Measurements from ENCODE around the gene ITGA2B. TPM values are rescaled to one million over a fixed set of nuclear protein-coding genes. Genes with fewer than 3 reads are reported as not detected.
"Not testable (repeated sequence)": the region's sequence is repeated elsewhere in the genome, so short reads cannot be mapped to it uniquely, and the experiment has no call there.

The ITGA2B gene
- total and polyA plus RNA-seq, 5 experiments from 2014 or later = 0.86 to 1.6 TPM; not detected in 3

- DNase-seq = no peak
- H3K27me3 Mint-ChIP-seq = no peaks in the 10 kb centered on the region
- peaks cover 5 to 17% (median 10%) of the 10 kb centered on the region in 4 donors for H3K4me1 Mint-ChIP-seq
- H3K27ac Mint-ChIP-seq = peak overlapping the region in 4 of 10 donors; percentile 33 to 65 (median 54)
- no peak for ATAC-seq
- peaks cover 0 to 3% (median 0%) of the 10 kb centered on the region in 3 donors for H3K36me3 Mint-ChIP-seq
- H3K9me3 Mint-ChIP-seq = no peaks in the 10 kb centered on the region
- POLR2A ChIA-PET = interaction anchor here (0.8 to 5.5 kb wide), 10 partner anchors 8 to 166 kb away, joined by 3 to 35 read pairs (median 6); partner anchors contain the start of genes FAM171A2, GPATCH8, GRN and TMUB2
- peak overlapping the region; percentile 61 to 84 (median 70) for H3K4me3 Mint-ChIP-seq
Observed at GRCh38 chr17:44352828-44353671, 36.4 kb downstream of the ITGA2B start.

- no peaks in the 10 kb centered on the region for H3K9me3 Mint-ChIP-seq
- H3K36me3 Mint-ChIP-seq = peaks cover 0 to 3% (median 0%) of the 10 kb centered on the region in 3 donors
- ATAC-seq = no peak
- H3K27ac Mint-ChIP-seq = no peak overlapping the region
- POLR2A ChIA-PET = interaction anchor here (1.0 to 5.5 kb wide), 5 partner anchors 11 to 142 kb away, joined by 3 to 35 read pairs (median 5); partner anchors contain the start of genes FAM171A2 and UBTF
- H3K4me1 Mint-ChIP-seq = peaks cover 5 to 18% (median 12%) of the 10 kb centered on the region in 4 donors
- no peak for DNase-seq
- no peaks in the 10 kb centered on the region for H3K27me3 Mint-ChIP-seq
- H3K4me3 Mint-ChIP-seq = peak overlapping the region in 8 of 10 donors; percentile 33 to 84 (median 65)
Observed at GRCh38 chr17:44351961-44352827, 37.3 kb downstream of the ITGA2B start.

- Mint-ChIP-seq H3K27me3 (no peaks in the 10 kb centered on the region), H3K27ac (no peak overlapping the region), H3K4me3 (no peak overlapping the region), H3K4me1 (peaks cover 5 to 25% (median 12%) of the 10 kb centered on the region in 4 donors), H3K9me3 (no peaks in the 10 kb centered on the region), H3K36me3 (peaks cover 0 to 3% (median 0%) of the 10 kb centered on the region in 3 donors)
- ATAC-seq (no peak), DNase-seq (peak in 1 of 10 donors; percentile 61)
- POLR2A ChIA-PET = interaction anchor here (1.5 to 5.5 kb wide), 3 partner anchors 12 to 141 kb away, joined by 5 to 35 read pairs (median 10); partner anchors contain the start of genes FAM171A2 and UBTF
Observed at GRCh38 chr17:44351464-44351863, 38.0 kb downstream of the ITGA2B start.

GRCh38 chr17:44350733-44351226 lies 38.7 kb downstream of the ITGA2B start:
- Mint-ChIP-seq H3K4me3 (peak overlapping the region in 2 of 10 donors; percentile 20 to 50), H3K36me3 (peaks cover 0 to 3% (median 0%) of the 10 kb centered on the region in 3 donors), H3K27me3 (no peaks in the 10 kb centered on the region), H3K4me1 (peaks cover 8 to 32% (median 19%) of the 10 kb centered on the region in 4 donors), H3K27ac (peak overlapping the region in 2 of 10 donors; percentile 43 to 59), H3K9me3 (no peaks in the 10 kb centered on the region)
- POLR2A ChIA-PET = interaction anchor here (0.6 to 5.5 kb wide), 5 partner anchors 106 to 141 kb away, joined by 4 to 35 read pairs (median 5); partner anchors contain the start of gene UBTF
- ATAC-seq = peak; percentile 56 to 77
- peak; percentile 59 to 82 (median 69) for DNase-seq

- Mint-ChIP-seq H3K27ac (no peak overlapping the region), H3K27me3 (no peaks in the 10 kb centered on the region), H3K36me3 (peaks cover 0 to 3% (median 0%) of the 10 kb centered on the region in 3 donors), H3K4me1 (peaks cover 18 to 42% (median 28%) of the 10 kb centered on the region in 4 donors), H3K9me3 (no peaks in the 10 kb centered on the region), H3K4me3 (no peak overlapping the region)
- DNase-seq (peak in 1 of 10 donors; percentile 63), ATAC-seq (no peak)
- POLR2A ChIA-PET = interaction anchor here (0.6 to 5.5 kb wide), 5 partner anchors 129 to 798 kb away, joined by 4 to 35 read pairs (median 5); partner anchors contain the start of genes HEXIM1 and UBTF
Observed at GRCh38 chr17:44349553-44350070, 39.8 kb downstream of the ITGA2B start.

- ATAC-seq (no peak), DNase-seq (peak in 1 of 10 donors; percentile 62)
- Mint-ChIP-seq H3K4me1 (peaks cover 18 to 43% (median 31%) of the 10 kb centered on the region in 4 donors), H3K27ac (peak overlapping the region in 1 of 10 donors; percentile 17), H3K27me3 (no peaks in the 10 kb centered on the region), H3K4me3 (no peak overlapping the region), H3K9me3 (no peaks in the 10 kb centered on the region), H3K36me3 (peaks cover 0 to 3% (median 0%) of the 10 kb centered on the region in 3 donors)
- POLR2A ChIA-PET = interaction anchor here (0.6 to 1.3 kb wide), 2 partner anchors 139 to 799 kb away, joined by 5 to 7 read pairs; partner anchors contain the start of gene HEXIM1
Observed at GRCh38 chr17:44348988-44349364, 40.5 kb downstream of the ITGA2B start.

- peaks cover 0 to 3% (median 0%) of the 10 kb centered on the region in 3 donors for H3K36me3 Mint-ChIP-seq
- DNase-seq = peak in 2 of 10 donors; percentile 36 to 62
- POLR2A ChIA-PET = interaction anchor here (0.6 to 1.3 kb wide), 3 partner anchors 127 to 150 kb away, joined by 3 to 7 read pairs (median 3); no protein-coding TSS in a partner anchor
- H3K4me1 Mint-ChIP-seq = peaks cover 18 to 43% (median 32%) of the 10 kb centered on the region in 4 donors
- H3K27ac Mint-ChIP-seq = peak overlapping the region in 2 of 10 donors; percentile 5 to 17
- ATAC-seq = no peak
- peaks cover 0 to 3% (median 0%) of the 10 kb centered on the region in 5 donors for H3K27me3 Mint-ChIP-seq
- no peaks in the 10 kb centered on the region for H3K9me3 Mint-ChIP-seq
- H3K4me3 Mint-ChIP-seq = peak overlapping the region in 1 of 10 donors; percentile 28
Observed at GRCh38 chr17:44348234-44348987, 41.0 kb downstream of the ITGA2B start.

GRCh38 chr17:44347206-44348055 lies 42.0 kb downstream of the ITGA2B start:
- not testable (repeated sequence) for H3K36me3 Mint-ChIP-seq, DNase-seq, ATAC-seq, H3K9me3 Mint-ChIP-seq, H3K27me3 Mint-ChIP-seq
- Mint-ChIP-seq H3K4me3 (peak overlapping the region in 3 of 10 donors; percentile 20 to 30 (median 24)), H3K4me1 (peaks cover 16 to 42% (median 26%) of the 10 kb centered on the region in 4 donors), H3K27ac (peak overlapping the region in 2 of 10 donors; percentile 17 to 33)
- POLR2A ChIA-PET = interaction anchor here (0.6 to 1.2 kb wide), 3 partner anchors 126 to 802 kb away, joined by 3 read pairs; no protein-coding TSS in a partner anchor

GRCh38 chr17:44346064-44346844 lies 43.2 kb downstream of the ITGA2B start:
- Mint-ChIP-seq H3K27ac (peak overlapping the region in 6 of 10 donors; percentile 67 to 85 (median 82)), H3K9me3 (no peaks in the 10 kb centered on the region), H3K27me3 (peaks cover 0 to 3% (median 0%) of the 10 kb centered on the region in 5 donors), H3K36me3 (no peaks in the 10 kb centered on the region), H3K4me1 (peaks cover 16 to 42% (median 25%) of the 10 kb centered on the region in 4 donors), H3K4me3 (peak overlapping the region; percentile 84 to 99 (median 94))
- no peak for DNase-seq
- POLR2A ChIA-PET = interaction anchor here (0.6 to 2.8 kb wide), 9 partner anchors 8 to 1008 kb away, joined by 3 to 24 read pairs (median 7); partner anchors contain the start of gene UBTF
- no peak for ATAC-seq

All from naive thymus-derived CD8-positive, alpha-beta T cell (primary cell).